SKM-1 (cell line): ENCODE results near the gene F13A1.

ENCODE experiments used
- DNase-seq: peaks from one replicate; lab custom pipeline; 2025; ENCODE audit not compliant: unreplicated experiment; lab: John Stamatoyannopoulos, UW

F13A1 gene

DNA sequence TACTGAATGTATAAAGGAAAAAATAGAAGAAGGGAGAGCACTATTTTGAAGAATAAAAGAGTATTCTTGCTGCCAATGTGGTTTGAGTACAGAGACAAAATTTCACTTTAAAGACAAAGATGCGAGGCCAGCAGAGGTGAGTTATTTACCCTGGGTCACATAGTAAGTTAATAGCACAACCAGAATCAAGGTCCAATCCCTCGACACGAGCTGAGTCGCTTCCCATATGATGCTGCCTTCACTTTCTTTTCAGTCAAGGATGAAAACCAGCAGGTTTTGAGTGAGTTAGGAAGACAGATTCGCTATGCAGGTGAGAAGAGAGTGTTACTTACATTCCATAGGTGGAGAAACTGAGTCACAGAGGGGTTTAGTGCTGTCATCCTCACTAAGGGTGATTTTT, 75.8 kb downstream of the F13A1 start:
- DNase-seq: no peak

DNA sequence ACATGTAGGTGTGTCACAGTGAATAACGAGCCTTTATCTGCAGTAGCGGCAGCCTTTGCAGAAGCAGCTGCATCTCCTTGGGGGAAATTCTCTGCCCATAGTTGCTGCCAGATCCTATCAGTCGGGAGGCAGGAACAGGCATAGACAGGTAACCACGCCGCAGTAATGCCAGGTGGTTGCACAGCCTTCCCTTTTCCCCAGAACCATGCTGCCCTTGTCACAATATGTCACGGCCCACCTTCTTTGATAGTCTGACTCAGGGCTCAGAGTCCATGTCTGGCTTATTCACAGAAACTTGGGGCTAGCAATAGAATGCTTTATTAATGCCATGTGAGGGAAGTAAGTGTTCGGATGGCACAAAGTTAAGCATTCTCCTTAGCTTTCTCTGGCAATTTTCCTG, 76.6 kb downstream of the F13A1 start:
- no peak for DNase-seq

DNA sequence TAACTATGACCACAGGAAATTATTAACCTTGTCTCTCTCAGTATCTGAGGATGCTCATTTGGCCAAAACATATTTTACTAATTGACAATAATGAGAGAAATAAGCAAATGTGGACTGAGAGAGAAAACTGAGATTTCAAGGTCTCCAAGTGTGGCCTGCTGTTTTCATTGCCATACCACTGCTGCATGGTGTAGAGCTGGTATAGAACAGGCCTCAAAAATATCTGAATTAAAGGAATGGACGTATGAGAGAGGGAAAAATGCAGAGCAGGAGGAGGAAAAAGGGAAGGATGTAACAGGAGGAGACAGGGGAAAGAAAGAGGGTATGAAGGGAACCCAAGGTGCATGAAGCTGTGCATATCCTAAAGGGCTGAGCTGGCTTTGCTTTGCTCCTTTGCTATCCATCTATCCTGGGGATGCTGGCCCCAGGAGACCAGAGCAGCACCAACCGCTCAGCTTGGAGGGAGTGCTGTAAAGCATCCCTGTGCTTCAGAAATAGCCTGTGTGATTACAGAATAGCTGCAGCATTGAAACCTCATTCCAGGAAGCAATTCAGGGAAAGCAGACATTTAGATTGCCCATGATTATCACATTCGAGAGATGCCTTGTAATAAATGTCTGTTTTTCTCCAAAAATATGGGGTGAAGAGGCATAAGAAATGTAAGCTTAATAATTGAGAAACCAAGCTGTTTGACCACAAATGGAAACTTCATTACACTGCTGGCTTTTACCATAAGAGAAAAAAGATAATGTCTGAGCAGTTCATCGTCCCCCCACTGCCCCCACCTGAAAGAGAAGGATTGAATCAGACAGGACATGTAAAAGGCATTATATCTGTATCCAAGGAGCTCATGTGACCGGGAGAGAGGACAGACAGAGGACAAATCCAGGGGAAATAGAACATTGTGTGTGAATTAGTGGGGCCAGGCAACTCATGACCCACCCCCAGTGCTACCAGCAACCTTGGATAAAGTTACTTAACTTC, 80.6 kb downstream of the F13A1 start:
- DNase-seq: no peak

DNA sequence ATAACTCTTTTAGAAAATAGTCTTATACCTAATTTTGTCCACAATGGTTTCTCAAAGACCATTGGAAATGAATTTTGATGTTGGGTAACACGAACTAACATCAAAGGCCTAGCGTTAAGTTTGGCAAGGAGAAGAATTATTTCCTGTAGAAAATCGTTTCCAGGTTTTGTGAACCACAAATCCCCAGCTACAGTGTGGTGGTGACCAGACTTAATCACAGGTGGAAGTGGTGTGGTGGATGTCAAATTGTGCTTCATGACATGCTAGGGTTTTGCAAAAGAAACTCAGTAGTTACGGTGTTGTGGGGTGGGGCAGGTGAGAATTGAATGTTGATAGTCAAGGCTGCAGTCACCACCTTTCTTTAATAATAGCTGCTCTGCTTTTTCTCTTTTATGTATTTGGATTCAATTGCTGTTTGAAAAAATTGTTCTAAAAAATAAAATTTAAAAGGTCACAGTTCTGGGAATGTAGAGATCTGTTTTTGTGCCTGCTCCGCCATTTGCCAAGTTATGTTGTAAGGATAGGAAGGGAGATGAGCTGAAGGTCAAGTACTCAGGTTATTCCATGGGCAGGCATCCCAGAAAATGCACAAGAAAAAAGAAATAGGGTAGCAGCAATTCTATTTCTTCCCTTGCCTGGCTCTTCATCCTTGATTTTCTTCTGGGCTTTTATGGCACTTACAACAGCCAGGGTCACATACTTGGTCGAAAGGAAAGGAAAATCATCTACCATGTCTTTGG, 83.6 kb downstream of the F13A1 start:
- DNase-seq: no peak

DNA sequence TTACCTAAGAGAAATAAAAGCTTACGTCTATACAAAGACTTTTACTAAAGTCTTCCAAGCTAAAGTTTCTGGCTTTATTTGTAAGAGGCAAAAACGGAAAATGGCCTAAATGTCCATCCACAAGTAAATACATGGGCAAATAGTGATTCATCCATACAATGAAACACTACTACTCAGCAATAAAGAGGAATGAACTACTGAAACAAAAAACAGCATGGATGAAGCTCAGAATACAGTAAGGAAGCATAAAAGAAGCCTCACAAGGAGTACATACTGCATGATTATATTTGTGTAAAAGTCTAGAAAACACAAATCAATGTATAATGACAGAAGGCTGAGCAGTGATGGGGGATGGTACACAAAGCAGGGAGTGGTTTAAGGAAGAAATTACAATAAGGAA, 84.7 kb downstream of the F13A1 start:
- no peak for DNase-seq

DNA sequence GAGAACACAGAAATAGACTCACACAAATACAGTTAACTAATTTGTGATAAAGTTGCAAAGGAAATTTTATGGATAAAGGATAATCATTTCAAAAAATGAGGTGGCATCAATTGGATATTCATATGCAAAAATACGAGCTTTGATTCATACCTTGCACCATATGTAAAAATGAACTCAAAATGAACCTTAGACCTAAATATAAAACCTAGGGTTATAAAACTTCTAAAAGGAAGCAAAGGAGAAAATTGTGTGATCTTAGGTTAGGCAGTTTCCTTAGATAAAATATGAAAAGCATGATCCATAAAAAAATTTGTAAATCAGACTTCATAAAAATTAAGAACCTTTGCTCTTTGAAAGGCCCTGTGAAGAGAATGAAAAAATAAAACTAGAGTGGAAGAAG, 85.5 kb downstream of the F13A1 start:
- no peak for DNase-seq

DNA sequence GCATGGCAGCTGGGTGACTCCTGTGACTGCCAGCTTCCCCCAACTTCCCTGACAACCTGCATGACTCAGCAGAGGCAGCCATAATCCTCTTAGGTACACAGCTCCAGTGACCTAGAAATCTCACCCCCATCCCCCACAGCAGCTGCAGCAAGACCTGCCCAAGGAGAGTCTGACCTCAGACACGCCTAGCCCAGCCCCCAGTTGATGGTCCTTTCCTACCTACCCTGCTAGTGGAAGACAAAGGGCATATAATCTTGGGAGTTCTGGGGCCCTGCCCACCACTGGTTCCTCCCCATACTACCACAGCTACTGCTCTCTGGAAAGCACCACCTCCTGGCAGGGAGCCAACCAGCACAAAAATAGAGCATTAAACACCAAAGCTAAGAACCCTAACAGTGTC, 90.2 kb downstream of the F13A1 start:
- DNase-seq: no peak

DNA sequence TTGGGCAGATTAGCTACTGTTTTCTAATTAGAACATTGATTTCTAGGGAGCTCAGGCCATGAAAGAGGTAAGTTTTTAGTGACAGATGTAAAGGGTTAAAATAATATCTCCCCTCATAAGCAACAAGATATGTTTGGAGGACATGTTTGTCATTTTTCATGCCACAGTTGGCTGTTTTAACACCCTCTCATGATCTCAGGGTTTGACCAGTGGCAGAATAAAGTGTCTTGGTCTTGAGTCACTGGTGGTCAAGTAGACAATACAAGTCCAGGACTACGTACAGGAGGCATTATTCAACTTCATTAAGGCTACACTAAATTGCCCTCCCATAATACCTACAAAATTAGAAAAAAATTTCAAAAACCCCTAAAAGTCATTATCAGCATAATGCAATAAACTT, 92.6 kb downstream of the F13A1 start:
- DNase-seq: no peak

DNA sequence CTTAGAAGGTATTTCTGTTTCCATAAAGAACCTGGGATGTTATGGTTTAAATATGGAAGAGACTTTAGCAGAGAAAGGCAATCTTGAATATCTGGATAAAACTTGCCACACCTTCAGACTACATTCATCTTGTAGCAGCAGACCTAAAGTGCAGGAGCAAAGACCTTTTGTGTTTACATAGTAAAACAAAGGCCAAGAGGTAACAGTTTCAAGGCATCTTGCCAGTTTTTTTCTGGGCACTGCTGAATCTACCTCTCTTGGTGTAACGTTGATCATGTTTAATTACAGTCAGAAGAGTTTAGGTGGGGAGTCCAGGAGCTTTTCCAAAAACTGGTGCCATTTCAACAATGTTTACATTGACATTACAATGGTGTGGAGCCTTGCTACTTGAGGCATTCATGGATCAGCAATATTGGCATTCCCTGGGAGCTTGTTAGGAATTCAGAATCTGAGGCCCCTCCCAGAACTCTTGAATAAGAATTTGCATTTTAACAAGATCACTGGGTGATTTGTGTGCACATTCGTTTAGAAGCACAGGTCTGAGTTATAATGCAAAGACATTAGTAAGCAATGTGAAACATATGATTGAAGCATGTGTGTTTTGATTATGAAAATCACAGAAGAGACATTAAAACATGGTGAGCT, 94.5 kb downstream of the F13A1 start:
- DNase-seq: no peak

DNA sequence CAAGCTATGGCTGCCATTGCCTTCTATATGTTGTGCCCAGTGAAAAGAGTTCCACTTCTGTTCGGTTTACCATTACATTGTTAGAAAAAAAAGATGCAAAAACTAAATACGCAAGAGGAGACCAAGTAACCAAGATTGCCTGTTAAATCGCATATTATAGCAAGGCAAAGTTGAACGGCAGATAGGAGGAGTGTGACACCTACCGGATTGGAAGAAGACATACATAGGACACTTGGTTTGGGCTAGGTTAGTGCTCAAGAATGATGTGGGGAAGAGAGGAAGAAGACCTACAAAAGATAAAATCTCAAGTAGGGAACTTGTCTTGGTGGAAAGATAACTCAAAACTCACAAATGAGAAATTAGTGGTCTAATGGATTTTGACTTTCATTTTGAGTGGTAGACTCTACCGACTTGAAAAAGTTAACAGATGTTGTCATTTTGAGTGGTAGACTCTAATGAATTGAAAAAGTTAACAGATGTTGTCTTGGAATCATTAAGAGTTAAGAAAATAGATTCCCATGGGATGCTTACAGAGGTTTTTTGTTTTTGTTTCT, 95.5 kb downstream of the F13A1 start:
- DNase-seq: no peak

DNA sequence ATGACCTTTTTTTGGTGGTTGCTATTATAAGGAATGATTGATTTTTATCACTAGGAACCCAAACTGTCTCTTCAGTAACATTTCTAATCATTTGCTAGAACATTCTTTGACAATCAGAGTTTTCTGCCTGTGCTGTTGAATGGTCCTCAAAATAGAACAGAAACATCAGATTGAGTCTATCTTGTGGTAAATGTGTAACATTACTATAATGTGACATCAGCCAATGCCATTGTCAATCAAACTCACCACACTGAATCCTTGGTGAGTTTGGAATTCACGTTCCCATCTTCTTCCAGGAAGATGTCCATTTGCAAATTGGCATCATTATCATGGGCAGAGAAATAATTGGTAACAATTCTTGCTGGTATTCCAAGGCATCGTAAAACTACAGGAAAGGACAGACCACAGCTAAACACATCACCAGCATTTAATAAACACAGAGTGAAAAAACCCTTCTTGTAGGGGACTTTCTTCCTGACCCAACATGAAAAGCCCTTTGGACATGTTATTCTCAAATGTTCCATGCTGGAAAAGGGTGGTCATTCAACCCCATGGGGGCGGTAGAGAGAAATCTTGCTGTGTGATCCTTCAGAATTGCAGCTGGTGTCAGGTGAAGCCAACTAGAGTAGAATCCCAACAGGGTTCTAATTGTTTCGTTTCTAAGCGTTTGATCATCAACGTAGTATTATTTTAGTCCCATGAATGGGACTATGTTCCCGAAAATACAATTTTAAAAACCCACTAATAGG, 98.5 kb downstream of the F13A1 start:
- DNase-seq: no peak

DNA sequence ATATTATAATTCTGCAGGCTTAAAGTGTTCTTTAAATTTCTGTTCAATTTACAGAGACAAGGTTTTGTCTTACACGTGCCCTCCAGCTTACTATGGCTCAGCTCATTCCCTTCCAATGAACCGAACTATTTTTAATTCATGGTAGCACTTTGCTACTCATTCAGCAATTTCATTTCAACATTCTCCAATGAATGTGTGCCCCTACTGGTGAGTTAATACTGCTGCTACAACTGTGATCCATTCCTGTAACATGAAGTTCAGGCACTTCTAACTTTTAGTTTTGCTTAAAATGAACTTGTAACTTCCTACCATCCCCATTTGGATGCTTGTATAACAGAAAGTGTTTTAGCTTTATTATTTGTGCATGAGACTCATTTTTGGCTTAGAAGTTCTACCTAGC, 99.7 kb downstream of the F13A1 start:
- no peak for DNase-seq

DNA sequence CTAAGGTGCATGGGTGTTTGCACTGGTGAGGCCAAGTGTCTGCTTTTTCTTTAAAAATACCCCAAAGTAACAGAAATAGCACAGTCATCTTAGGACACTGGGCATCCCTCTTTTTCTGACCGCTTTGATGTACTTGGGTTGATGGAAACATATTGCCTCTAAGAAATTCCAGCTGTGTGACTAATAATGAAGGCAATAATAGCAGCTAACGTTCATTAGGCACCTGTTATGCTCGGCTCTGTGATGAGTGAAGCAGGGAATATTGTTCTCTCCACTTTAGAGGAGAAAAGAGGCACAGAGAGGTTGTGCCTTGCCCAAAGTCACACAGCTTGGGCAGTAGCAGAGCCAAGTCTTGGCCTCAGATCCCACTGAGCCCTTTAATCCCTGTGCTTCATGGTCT, 100.7 kb downstream of the F13A1 start:
- DNase-seq: no peak

DNA sequence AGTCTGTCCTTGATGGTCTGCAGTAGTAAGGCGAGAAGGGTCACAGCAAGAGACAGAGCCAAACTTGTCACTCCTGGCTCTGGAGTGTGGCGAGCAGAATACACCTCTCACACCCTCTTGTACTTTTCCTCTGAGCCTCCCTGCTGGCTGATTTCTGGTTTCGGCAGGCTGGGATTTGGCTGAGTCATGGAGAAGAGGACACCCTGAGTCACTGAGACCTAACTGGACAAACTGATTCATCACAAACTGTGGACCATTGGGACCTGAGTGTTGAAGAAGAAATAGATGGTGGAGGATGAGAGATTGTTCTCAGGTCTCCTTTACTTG, 101.7 kb downstream of the F13A1 start:
- DNase-seq: no peak

DNA sequence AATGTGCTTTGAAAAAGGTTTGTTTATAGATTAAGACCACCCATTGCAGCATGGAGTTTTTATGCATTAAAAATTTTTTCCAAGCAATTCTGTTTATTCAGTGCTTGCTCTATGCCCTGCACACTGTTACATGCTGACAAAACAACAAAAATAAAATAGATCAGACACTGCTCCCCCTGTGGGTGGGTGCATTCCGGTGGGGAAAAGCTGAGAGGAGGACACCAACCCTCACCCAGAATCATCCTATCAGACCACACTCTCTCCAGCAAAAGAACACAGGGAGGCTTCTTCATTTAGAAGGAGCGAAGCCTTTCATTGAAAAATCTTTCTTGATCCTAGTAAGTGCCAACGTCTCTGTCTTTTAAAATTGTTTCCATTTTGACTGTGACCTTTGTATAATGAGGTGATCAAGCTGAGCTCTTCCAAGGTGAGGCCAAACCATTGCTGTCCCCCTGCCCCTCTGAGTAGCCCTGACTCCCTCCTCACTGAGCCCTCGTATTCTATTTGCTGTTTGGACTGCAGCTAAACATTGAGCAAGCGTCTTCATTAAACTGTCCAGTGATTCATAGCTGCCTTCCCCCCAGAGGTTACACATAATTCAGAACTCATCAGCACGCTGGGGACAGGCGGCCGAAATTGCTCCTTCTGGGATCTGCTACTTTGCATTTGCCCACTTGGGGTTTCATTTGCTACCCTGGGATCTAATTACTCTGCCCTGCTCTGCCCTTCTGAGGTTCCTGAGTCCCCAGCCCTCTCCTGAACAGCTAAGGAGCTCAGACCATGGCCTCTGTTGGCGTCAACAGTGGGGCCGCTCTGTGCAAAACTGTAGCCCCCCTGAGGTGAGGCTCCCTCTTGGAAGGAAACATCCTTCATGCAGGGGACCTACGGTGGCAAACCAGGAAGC, 102.4 kb downstream of the F13A1 start:
- DNase-seq: no peak

DNA sequence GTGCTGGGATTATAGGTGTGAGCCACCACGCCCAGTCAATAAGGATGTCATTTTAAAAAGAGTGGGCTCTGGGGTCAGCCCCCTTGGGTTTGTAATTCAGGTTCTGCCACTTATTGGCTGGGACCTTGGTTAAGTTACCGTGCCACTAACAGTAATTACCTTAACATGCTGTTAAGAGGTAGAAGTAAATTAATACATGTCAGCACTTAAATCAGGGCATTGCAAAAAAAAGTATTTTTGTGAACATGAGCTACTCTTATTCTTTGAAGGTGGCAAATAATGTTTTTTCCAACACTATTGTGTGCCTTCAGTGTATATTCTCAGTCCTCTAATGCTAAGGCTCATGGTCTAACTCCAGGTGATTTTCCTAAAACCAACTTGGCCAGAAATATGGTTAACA, 109.5 kb downstream of the F13A1 start:
- no peak for DNase-seq

DNA sequence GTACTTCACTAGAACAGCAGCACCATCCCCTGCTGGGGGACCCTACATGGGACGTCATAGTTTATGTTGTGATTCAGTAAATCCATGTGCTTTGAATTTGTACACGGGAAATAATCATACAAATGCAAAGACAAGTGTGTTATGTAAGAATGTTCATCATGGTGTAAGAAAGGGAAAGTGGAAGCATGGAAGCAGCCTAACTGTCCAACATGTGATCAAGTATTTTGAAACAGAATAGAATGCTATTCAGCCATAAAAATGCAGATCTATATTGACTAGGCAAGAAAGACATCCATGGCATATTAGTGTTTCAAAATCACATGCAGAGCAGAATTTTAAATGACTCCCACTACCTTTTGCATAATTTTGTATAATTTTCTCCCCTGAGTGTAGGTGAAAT, 117.6 kb downstream of the F13A1 start:
- DNase-seq: no peak

DNA sequence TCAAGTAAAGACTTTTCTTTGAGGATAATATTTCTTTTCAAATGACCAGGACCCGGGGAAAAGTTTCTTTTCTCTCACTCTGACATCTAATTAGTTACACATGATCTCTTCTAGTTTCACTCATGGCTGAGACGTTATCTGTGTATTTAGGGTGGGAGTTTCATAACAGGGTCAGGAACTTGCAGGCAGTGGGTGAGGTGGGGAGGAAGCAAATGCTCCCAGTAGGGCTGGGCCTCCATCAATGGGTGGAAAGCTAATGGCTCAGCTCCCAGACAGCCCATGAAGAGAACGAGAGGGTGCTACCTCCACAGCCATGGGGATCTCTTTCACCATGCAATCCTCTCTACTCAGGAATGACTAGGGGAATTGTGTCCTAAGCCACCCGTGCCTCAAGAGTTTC, 119.3 kb downstream of the F13A1 start:
- no peak for DNase-seq

DNA sequence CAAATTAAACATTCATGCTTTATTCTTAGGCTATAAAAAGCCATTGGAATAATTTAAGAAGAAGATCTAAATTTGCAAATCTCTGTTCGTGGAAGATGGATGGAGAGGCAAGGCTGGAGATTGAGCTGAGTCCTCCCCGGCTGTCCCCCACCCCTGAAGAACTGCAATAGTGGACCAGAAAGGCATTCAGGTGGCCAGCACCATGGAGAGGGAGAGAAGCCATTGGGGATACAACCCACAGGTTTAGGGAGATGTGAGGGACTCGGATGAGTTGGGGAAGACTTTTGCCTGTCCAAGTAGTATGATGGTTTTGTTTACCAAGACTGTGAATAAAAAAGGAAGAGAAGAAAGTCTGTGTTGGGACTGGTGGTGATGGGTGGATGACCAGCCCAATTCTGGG, 120.8 kb downstream of the F13A1 start:
- no peak for DNase-seq

DNA sequence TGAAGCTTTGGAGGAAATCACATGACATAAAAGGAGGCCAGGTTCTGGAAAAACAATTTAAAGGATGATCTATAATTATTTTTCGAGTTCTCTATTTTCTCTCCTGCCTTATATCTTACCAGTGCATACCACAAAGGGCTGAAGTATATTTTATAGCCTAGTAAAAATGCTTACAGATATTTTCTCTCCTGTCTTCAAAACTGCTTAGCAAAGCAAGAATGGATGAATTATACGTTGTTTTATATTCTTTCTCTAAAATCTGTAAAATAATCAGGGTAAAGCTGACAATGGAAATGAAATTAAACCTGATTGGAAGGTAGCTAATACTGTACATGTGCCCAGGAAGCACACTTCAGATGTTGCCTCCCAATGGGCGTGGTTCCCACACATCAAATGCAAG, 123.7 kb downstream of the F13A1 start:
- no peak for DNase-seq
